Stomach (tissue), 9 donors: ENCODE data around the gene AIG1. TPM values are rescaled to one million over a fixed set of nuclear protein-coding genes. Genes with fewer than 3 reads are reported as not detected.

Experiments
- DNase-seq, 2 donors: peaks; one replicate each; pipeline versions ENCODE4 v3.0.0 to v3.0.0-alpha.2; 2013 to 2019
- H3K27ac ChIP-seq, 5 donors: fragments of 200-600 bp in 4 of 5; sonication (generic) in 4 of 5; one replicate each; pipeline ENCODE4 v1.5.1; 2013 to 2019; ENCODE audit warnings: mild to moderate bottlenecking in 1 of 5, moderate library complexity in 1 of 5
- H3K27me3 ChIP-seq, 3 donors: fragments of 200-600 bp; sonication (generic); one replicate each; pipeline ENCODE4 v1.5.1; 2017 to 2019; ENCODE audit warnings: mixed run types in 1 of 3
- H3K36me3 ChIP-seq, 4 donors: fragments of 200-600 bp; sonication (generic); 1 replicate in 3 of 4; 2 replicates in 1 of 4; pipeline ENCODE4 v1.5.1; 2016 to 2019
- H3K4me1 ChIP-seq, 4 donors: fragments of 200-600 bp; sonication (generic); one replicate each; pipeline ENCODE4 v1.5.1; 2016 to 2019
- H3K4me3 ChIP-seq, 4 donors: fragments of 200-600 bp; sonication (generic) in 3 of 4; one replicate each; pipeline ENCODE4 v1.5.1; 2016 to 2019; ENCODE audit warnings: mild to moderate bottlenecking in 1 of 4
- H3K9me3 ChIP-seq, 4 donors: fragments of 200-600 bp; sonication (generic); one replicate each; pipeline ENCODE4 v1.5.1; 2016 to 2019
- CTCF ChIP-seq, 7 experiments: fragments of 450-650 bp in 4 of 7; fragments of 200-600 bp in 3 of 7; sonication (generic) in 3 of 7; IDR thresholded peaks; one replicate each; pipeline ENCODE4 v1.5.1; 2016 to 2019; ENCODE audit warnings: antibody characterized with exemption in 7 of 7, control low read depth in 2 of 7, mild to moderate bottlenecking in 1 of 7
- EP300 ChIP-seq: sonication (generic); formaldehyde crosslinking; IDR thresholded peaks from one replicate; pipeline ENCODE4 v1.6.1; 2017; ENCODE audit warnings: antibody characterized with exemption
- POLR2A ChIP-seq, 4 donors: fragments of 450-650 bp; IDR thresholded peaks; one replicate each; pipeline ENCODE4 v1.6.1; 2016; ENCODE audit warnings: antibody characterized with exemption in 4 of 4, control low read depth in 2 of 4, mild to moderate bottlenecking in 1 of 4, moderate library complexity in 1 of 4
- POLR2AphosphoS5 ChIP-seq, 3 donors: sonication (generic); formaldehyde crosslinking; IDR thresholded peaks; one replicate each; pipeline ENCODE4 v1.6.1; 2016; ENCODE audit warnings: antibody characterized with exemption in 3 of 3
- WGBS, 5 donors: extraction: QIAGEN DNeasy Blood & Tissue Kit in 3 of 5; methylation state at CpG; one replicate each; pipeline versions ENCODE4 v1.1.5 to v1.1.7; 2013 to 2018; 5-methylcytosine and 5-hydroxymethylcytosine counted together
- intact Hi-C: fragments of 100-400 bp; cut with DNase I; formaldehyde crosslinking; loops from one replicate; pipeline ENCODE4 v1.15.1; 2023; ENCODE audit warnings: low total_unique reads
- polyA plus RNA-seq, 3 donors: library from polyadenylated mRNA; stranded (reverse); fragments of 200-250 nt; gene quantifications; one replicate each; pipeline ENCODE4 v1.2.3, GENCODE V29; 2013
- total RNA-seq, 5 donors: library from RNA; depleted of rRNA; stranded (reverse); fragments of >200 nt; gene quantifications; one replicate each; pipeline versions ENCODE4 v1.1.0 to v1.2.3, GENCODE V29; 2014 to 2016
- donor health status: healthy with polysubstance abuse.
- donor health status: Bipolar disorder and iron deficiency.
- donor health status: healthy.

The AIG1 gene
- total and polyA plus RNA-seq, 8 donors = 10.8 to 220 (median 29.7) TPM; not detected in 1

- H3K9me3 ChIP-seq = no peaks in the 10 kb centered on the region
- no peak for TF ChIP-seq CTCF (IDR thresholded peaks at IDR 0.05)
- no peak for TF ChIP-seq POLR2A (IDR thresholded peaks at IDR 0.05)
- TF ChIP-seq POLR2AphosphoS5 (IDR thresholded peaks at IDR 0.05) = no peak
- TF ChIP-seq EP300 = no peak
- no peak overlapping the region for H3K4me3 ChIP-seq
- no peaks in the 10 kb centered on the region for H3K27me3 ChIP-seq
- DNase-seq = no peak
- 94 to 98% (median 95%) methylated on average over 7 of the region's 7 CpGs for WGBS, 5 donors
- H3K36me3 ChIP-seq = no peaks in the 10 kb centered on the region
- no peak overlapping the region for H3K27ac ChIP-seq
- H3K4me1 ChIP-seq = peaks cover 0 to 15% (median 0%) of the 10 kb centered on the region in 4 donors
- intact Hi-C loops = no loop called here
Measured at GRCh38 chr6:143260857-143261256, 200.2 kb downstream of the AIG1 start.

GRCh38 chr6:143261899-143262436 lies 201.3 kb downstream of the AIG1 start:
- Histone ChIP-seq H3K9me3 (no peaks in the 10 kb centered on the region), H3K27ac (no peak overlapping the region), H3K36me3 (no peaks in the 10 kb centered on the region), H3K4me1 (peaks cover 0 to 16% (median 0%) of the 10 kb centered on the region in 4 donors), H3K4me3 (no peak overlapping the region), H3K27me3 (no peaks in the 10 kb centered on the region)
- DNase-seq = no peak
- intact Hi-C loops = no loop called here
- WGBS, 5 donors = 80 to 90% (median 84%) methylated on average over 3 of the region's 3 CpGs
- no peak for TF ChIP-seq POLR2AphosphoS5 (IDR thresholded peaks at IDR 0.05)
- TF ChIP-seq CTCF (IDR thresholded peaks at IDR 0.05) = no peak
- TF ChIP-seq EP300 = no peak
- TF ChIP-seq POLR2A (IDR thresholded peaks at IDR 0.05) = no peak

GRCh38 chr6:143262859-143263258 lies 202.2 kb downstream of the AIG1 start:
- no peak overlapping the region for H3K27ac ChIP-seq
- WGBS, 5 donors = 90 to 98% (median 95%) methylated on average over 2 of the region's 2 CpGs
- H3K4me3 ChIP-seq = no peak overlapping the region
- H3K9me3 ChIP-seq = no peaks in the 10 kb centered on the region
- TF ChIP-seq CTCF (IDR thresholded peaks at IDR 0.05) (no peak), POLR2A (IDR thresholded peaks at IDR 0.05) (no peak), POLR2AphosphoS5 (IDR thresholded peaks at IDR 0.05) (no peak), EP300 (no peak)
- intact Hi-C loops = no loop called here
- no peak for DNase-seq
- no peaks in the 10 kb centered on the region for H3K27me3 ChIP-seq
- no peaks in the 10 kb centered on the region for H3K36me3 ChIP-seq
- peaks cover 0 to 19% (median 0%) of the 10 kb centered on the region in 4 donors for H3K4me1 ChIP-seq

GRCh38 chr6:143264379-143264778 lies 203.7 kb downstream of the AIG1 start:
- H3K27me3 ChIP-seq = no peaks in the 10 kb centered on the region
- H3K27ac ChIP-seq = no peak overlapping the region
- DNase-seq = no peak
- 90 to 95% (median 92%) methylated on average over 5 of the region's 5 CpGs for WGBS, 5 donors
- intact Hi-C loops = no loop called here
- H3K9me3 ChIP-seq = no peaks in the 10 kb centered on the region
- H3K4me1 ChIP-seq = peaks cover 0 to 25% (median 0%) of the 10 kb centered on the region in 4 donors
- no peak overlapping the region for H3K4me3 ChIP-seq
- H3K36me3 ChIP-seq = no peaks in the 10 kb centered on the region
- TF ChIP-seq EP300 (no peak), CTCF (IDR thresholded peaks at IDR 0.05) (no peak), POLR2A (IDR thresholded peaks at IDR 0.05) (no peak), POLR2AphosphoS5 (IDR thresholded peaks at IDR 0.05) (no peak)
